ENCODE data around the gene IGSF23.
"Not testable (repeated sequence)": the region's sequence is repeated elsewhere in the genome, so short reads cannot be mapped to it uniquely, and the experiment has no call there.

- not testable (repeated sequence) for TF ChIP-seq CTCF, POLR2A (IDR thresholded peaks at IDR 0.05)
Measured at GRCh38 chr19:44593866-44594266, 19.5 kb upstream of the IGSF23 start.
